BJ (cell line): ENCODE results near the gene TKTL2. TPM values are rescaled to one million over a fixed set of nuclear protein-coding genes. Genes with fewer than 3 reads are reported as not detected.
A peak's percentile ranks its signal among the peaks of the same experiment; 100 is the strongest.

ENCODE experiments used
- CTCF ChIA-PET: fragments of 350-600 bp; formaldehyde crosslinking; extraction: SDS; loops from one replicate; lab custom pipeline; 2021; ENCODE audit warnings: antibody characterized with exemption, inconsistent platforms; lab: Yijun Ruan, JAX
- POLR2A ChIA-PET: fragments of 300-600 bp; sonication (Branson Sonifier 250); formaldehyde crosslinking; extraction: SDS; loops from one replicate; lab custom pipeline; 2021; ENCODE audit warnings: antibody characterized with exemption; lab: Charles Lee
- DNase-seq: peaks from one replicate; pipeline ENCODE4 v3.0.0-alpha.2; 2011; ENCODE audit warnings: low read depth
- H3K27me3 ChIP-seq: 2 replicates; pipeline ENCODE4 v1.6.0; 2011; ENCODE audit warnings: low read length; ENCODE audit not compliant: control insufficient read depth, insufficient read depth
- H3K36me3 ChIP-seq: 2 replicates; pipeline ENCODE4 v1.5.1; 2011; ENCODE audit warnings: low read length; ENCODE audit not compliant: control insufficient read depth, insufficient read depth
- H3K4me3 ChIP-seq: 2 replicates; pipeline ENCODE4 v1.5.1; 2011; ENCODE audit warnings: low read depth, mild to moderate bottlenecking, control low read depth, low read length
- polyA plus RNA-seq: library from polyadenylated mRNA; depleted of rRNA; stranded (reverse); fragments of >200 nt; gene quantifications from 2 replicates; pipeline ENCODE4 v1.2.3, GENCODE V29; 2011
- TF ChIP-seq, protein P1 (sequence below): IDR thresholded peaks from 2 replicates; pipeline ENCODE4 v1.5.1; 2011; ENCODE audit warnings: low read depth, mild to moderate bottlenecking, control low read depth, inconsistent platforms, low read length, moderate library complexity; ENCODE audit not compliant: insufficient read depth

TKTL2 gene
- polyA plus RNA-seq, 1 experiment = not detected

- POLR2A ChIA-PET = interaction anchor here (0.6 to 0.9 kb wide), 3 partner anchors 17 to 374 kb away, joined by 3 to 5 read pairs (median 3); no protein-coding TSS in a partner anchor
- TF ChIP-seq, protein P1, sequence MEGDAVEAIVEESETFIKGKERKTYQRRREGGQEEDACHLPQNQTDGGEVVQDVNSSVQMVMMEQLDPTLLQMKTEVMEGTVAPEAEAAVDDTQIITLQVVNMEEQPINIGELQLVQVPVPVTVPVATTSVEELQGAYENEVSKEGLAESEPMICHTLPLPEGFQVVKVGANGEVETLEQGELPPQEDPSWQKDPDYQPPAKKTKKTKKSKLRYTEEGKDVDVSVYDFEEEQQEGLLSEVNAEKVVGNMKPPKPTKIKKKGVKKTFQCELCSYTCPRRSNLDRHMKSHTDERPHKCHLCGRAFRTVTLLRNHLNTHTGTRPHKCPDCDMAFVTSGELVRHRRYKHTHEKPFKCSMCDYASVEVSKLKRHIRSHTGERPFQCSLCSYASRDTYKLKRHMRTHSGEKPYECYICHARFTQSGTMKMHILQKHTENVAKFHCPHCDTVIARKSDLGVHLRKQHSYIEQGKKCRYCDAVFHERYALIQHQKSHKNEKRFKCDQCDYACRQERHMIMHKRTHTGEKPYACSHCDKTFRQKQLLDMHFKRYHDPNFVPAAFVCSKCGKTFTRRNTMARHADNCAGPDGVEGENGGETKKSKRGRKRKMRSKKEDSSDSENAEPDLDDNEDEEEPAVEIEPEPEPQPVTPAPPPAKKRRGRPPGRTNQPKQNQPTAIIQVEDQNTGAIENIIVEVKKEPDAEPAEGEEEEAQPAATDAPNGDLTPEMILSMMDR = no peak
- Histone ChIP-seq H3K4me3 (peak within 1 kb of the TSS; percentile 65), H3K27me3 (peaks cover 2% of the 10 kb centered on the region; the same call in 1 of the 2 replicates), H3K36me3 (no peaks in the 10 kb centered on the region)
- CTCF ChIA-PET = interaction anchor here (0.9 to 2.2 kb wide), 4 partner anchors 10 to 60 kb away, joined by 4 to 12 read pairs (median 4); no protein-coding TSS in a partner anchor
- peak; percentile 65 for DNase-seq
These were observed 21.0 kb upstream of the TKTL2 start, which contains the start of gene TMA16 for GRCh38 chr4:163494360-163495241. TMA16 (plus strand) TSS chr4:163494690; CDS start chr4:163494802, 112 bp downstream.

DNA sequence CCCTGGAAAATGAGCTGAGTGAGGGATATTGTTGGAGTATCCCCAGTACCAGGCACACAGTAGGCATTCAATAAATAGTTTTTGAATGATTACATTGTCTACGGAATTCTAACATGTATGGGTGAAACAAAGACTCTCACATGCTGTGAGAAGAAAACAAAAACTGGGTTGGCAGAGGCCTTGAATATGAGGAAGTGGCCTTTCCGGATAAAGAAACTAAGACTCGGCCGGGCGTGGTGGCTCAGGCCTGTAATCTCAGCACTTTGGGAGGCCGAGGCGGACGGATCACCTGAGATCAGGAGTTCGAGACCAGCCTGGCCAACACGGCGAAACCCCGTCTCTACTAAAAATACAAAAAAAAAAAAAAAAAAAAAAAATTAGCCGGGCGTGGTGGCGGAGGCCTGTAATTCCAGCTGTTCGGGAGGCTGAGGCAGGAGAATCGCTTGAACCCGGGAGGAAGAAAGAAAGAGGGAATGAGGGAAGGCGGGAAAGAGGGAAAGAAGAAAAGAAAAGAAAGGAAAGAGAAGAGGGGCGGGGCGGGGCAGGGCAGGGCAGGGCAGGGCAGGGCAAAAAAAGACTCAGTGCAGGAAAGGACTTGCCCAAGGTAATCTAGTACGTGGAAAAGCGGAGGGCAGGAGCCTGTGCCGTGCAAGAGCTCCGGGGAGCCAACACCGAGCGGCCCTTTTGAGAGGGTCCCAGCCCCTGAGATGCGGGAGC is 20.2 kb upstream of the TKTL2 start:
- peak overlapping the region; percentile 65 for H3K4me3 ChIP-seq
- POLR2A ChIA-PET = interaction anchor here (0.6 to 0.9 kb wide), 3 partner anchors 16 to 373 kb away, joined by 3 to 5 read pairs (median 3); no protein-coding TSS in a partner anchor
- DNase-seq = no peak
- CTCF ChIA-PET = interaction anchor here (0.8 to 2.2 kb wide), 7 partner anchors 9 to 61 kb away, joined by 3 to 12 read pairs (median 4); no protein-coding TSS in a partner anchor
- TF ChIP-seq, protein P1 = no peak
- peaks cover 2% of the 10 kb centered on the region; the same call in 1 of the 2 replicates for H3K27me3 ChIP-seq
- no peaks in the 10 kb centered on the region for H3K36me3 ChIP-seq

DNA sequence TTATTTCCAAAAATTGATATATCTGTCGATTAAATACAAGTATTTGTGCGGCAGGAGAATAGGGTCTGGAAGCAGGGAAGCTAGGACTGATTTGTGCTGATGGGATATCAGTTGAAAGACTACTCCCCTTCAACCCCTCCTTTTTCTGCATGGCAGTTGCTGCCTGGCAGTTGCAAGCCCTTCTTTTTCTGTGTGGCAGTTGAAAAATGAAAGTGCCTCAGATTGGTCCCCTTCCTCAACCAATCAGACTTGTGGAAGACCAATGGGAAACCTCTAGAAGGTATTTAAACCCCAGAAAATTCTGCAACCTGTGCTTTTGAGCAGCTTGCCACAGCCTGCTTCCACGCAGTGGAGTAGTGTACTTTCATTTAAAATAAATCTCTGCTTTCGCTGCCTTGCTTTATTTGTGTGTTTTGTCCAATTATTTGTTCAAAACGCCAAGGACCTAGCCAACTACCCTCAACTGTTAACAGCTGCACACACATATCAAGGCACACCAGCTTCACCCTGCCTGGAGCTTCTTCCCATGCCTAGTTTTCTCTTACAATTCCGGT is 19.5 kb upstream of the TKTL2 start:
- CTCF ChIA-PET = interaction anchor here (0.8 to 2.2 kb wide), 5 partner anchors 8 to 58 kb away, joined by 3 to 12 read pairs (median 5); no protein-coding TSS in a partner anchor
- H3K36me3 ChIP-seq = no peaks in the 10 kb centered on the region
- POLR2A ChIA-PET = no interaction called here
- DNase-seq = no peak
- no peak overlapping the region for H3K4me3 ChIP-seq
- H3K27me3 ChIP-seq = peaks cover 3% of the 10 kb centered on the region
- TF ChIP-seq, protein P1 = no peak

DNA sequence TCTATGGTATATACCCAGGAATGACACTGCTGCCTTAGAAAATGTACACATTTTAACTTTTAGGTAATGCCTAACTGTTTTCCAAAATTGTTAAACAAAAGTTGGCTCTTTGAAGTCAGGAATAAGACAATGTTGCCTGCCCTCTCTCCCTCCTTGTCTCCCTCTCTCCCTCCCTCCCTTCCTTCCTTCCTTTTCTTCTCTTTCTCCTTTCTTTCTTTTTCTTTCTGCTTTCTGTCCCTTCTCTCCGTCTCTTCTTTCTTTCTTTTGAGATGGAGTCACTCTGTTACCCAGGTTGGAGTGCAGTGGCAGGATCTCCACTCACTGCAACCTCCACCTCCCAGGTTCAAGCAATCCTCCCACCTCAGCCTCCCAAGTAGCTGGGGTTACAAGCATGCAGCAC is 16.4 kb upstream of the TKTL2 start:
- peaks cover 4% of the 10 kb centered on the region for H3K27me3 ChIP-seq
- TF ChIP-seq, protein P1 = no peak
- no peak for DNase-seq
- POLR2A ChIA-PET = no interaction called here
- H3K4me3 ChIP-seq = no peak overlapping the region
- CTCF ChIA-PET = no interaction called here
- H3K36me3 ChIP-seq = no peaks in the 10 kb centered on the region
